Measurements from ENCODE around the gene DCTN3. TPM values are rescaled to one million over a fixed set of nuclear protein-coding genes. Genes with fewer than 3 reads are reported as not detected.

Gene DCTN3
- total and polyA plus RNA-seq, 2 of the 4 experiments (the other 2 are of a cell fraction), result 122 to 183 TPM

- no peak for TF ChIP-seq FOS (IDR thresholded peaks at IDR 0.05; ENCODE audit: low read depth, low read length)
Measured at GRCh38 chr9:34576597-34577399, 43.5 kb downstream of the DCTN3 start (continued).

- no peak overlapping the region for H2BK120ac ChIP-seq (ENCODE audit: low read depth, low read length)
- DNase-seq (no peak), ATAC-seq (ENCODE audit: low read depth) (no peak)
- peaks cover 88% of the 10 kb centered on the region for H3K27me3 ChIP-seq (ENCODE audit: control insufficient read depth, insufficient read depth, low read length)
- no peak overlapping the region for H2BK15ac ChIP-seq (ENCODE audit: low read depth, low read length)
- no peak overlapping the region for H3K18ac ChIP-seq (ENCODE audit: low read depth, low read length)
- intact Hi-C loops (cut with micrococcal nuclease), result no loop called here
- H3K4me2 ChIP-seq (ENCODE audit: low read depth, low read length), result no peak overlapping the region
- no peak overlapping the region for H4K5ac ChIP-seq (ENCODE audit: low read depth, low read length)
- BruUV-seq (replicated peaks), result no TSS peak
- CTCF ChIA-PET, result interaction anchor here (1.8 kb wide), 1 partner anchor 16 kb away, joined by 7 read pairs; no protein-coding TSS in a partner anchor
- no peak overlapping the region for H2AFZ ChIP-seq (replicated peaks; ENCODE audit: low read length, poor library complexity)
- no peak overlapping the region for H3K27ac ChIP-seq (ENCODE audit: insufficient read depth, low read length)
- no peak overlapping the region for H3K14ac ChIP-seq (replicated peaks; ENCODE audit: low read depth, low read length)
- 0 out of 2 replicates have a peak overlapping the region, but pooled peaks have one; percentile 59 for H3K23ac ChIP-seq (ENCODE audit: low read depth, low read length)
- POLR2A ChIA-PET (ENCODE audit: unreplicated experiment), result no interaction called here
- H3K79me1 ChIP-seq (ENCODE audit: low read depth in 1 of 2, low read length in 2 of 2), result no peaks in the 10 kb centered on the region
- in situ Hi-C loops (cut with MboI; ENCODE audit: low sequenced_read_pairs), result no loop called here
- TF ChIP-seq MAFK (IDR thresholded peaks at IDR 0.05; ENCODE audit: low read depth, low read length) (no peak), RCOR1 (IDR thresholded peaks at IDR 0.05; ENCODE audit: insufficient replicate concordance, low read length) (no peak), BHLHE40 (IDR thresholded peaks at IDR 0.05; ENCODE audit: low read depth, low read length) (no peak), SMC3 (IDR thresholded peaks at IDR 0.05; ENCODE audit: low read depth, low read length) (no peak), NFE2L2 (IDR thresholded peaks at IDR 0.05; ENCODE audit: low read depth, low read length) (no peak), CHD1 (IDR thresholded peaks at IDR 0.05; ENCODE audit: low read depth, low read length) (no peak), POLR2A (IDR thresholded peaks at IDR 0.05; ENCODE audit: low read depth, low read length) (no peak), FOS (IDR thresholded peaks at IDR 0.05; ENCODE audit: low read depth, low read length) (no peak)
- WGBS, 2 experiments (ENCODE audit: extremely low coverage in 2 of 2, insufficient read length in 1 of 2), result 46% methylated on average over 7 of the region's 21 CpGs; no CpG with 5 or more reads in 1 of the 2 experiments
- no peak overlapping the region for H4K8ac ChIP-seq (ENCODE audit: low read depth in 2 of 2, low read length in 2 of 2)
- no peak overlapping the region for H2AK9ac ChIP-seq (replicated peaks; ENCODE audit: low read depth, low read length, poor library complexity)
- H2AK5ac ChIP-seq (ENCODE audit: low read depth, low read length), result no peak overlapping the region
- no peak overlapping the region for H4K91ac ChIP-seq (ENCODE audit: insufficient read depth, low read depth, low read length)
- no peak overlapping the region for H2BK20ac ChIP-seq (ENCODE audit: low read depth, low read length)
- no peaks in the 10 kb centered on the region for H4K20me1 ChIP-seq (ENCODE audit: insufficient read depth, low read length)
- no peak overlapping the region for H3K4ac ChIP-seq (ENCODE audit: low read depth, low read length)
- H3K9me1 ChIP-seq (ENCODE audit: insufficient read depth, low read length), result 0 out of 2 replicates have a peak, but pooled peaks cover 3% of the 10 kb centered on the region
- no peak overlapping the region for H3K56ac ChIP-seq (ENCODE audit: extremely low read depth, insufficient read depth, low read length)
- dilution Hi-C loops (cut with HindIII; ENCODE audit: low sequenced_read_pairs, unreplicated experiment), result no loop called here
- H3K9me3 ChIP-seq (ENCODE audit: control insufficient read depth, insufficient read depth, low read length), result no peaks in the 10 kb centered on the region
- H2BK5ac ChIP-seq (ENCODE audit: low read depth, low read length, poor library complexity, severe bottlenecking), result no peak overlapping the region
- H3K4me3 ChIP-seq (ENCODE audit: insufficient read depth, low read depth, low read length), result no peak overlapping the region
- no peaks in the 10 kb centered on the region for H3K36me3 ChIP-seq (ENCODE audit: control insufficient read depth, insufficient read depth, low read length)
- no peaks in the 10 kb centered on the region for H3K4me1 ChIP-seq (ENCODE audit: control insufficient read depth, insufficient read depth, low read length)
- no peak overlapping the region for H3K9ac ChIP-seq (ENCODE audit: low read depth, low read length)
Measured at GRCh38 chr9:34575862-34576596, 44.3 kb downstream of the DCTN3 start.

Measured in IMR-90 (cell line).